BE2C (cell line): ENCODE results near the gene FIG4.
"Not testable (repeated sequence)": the region's sequence is repeated elsewhere in the genome, so short reads cannot be mapped to it uniquely, and the experiment has no call there.

Experiments
- DNase-seq: peaks from one replicate; pipeline ENCODE4 v3.0.0-alpha.2; 2020
- H3K27me3 ChIP-seq: fragments of 250-450 bp; sonication (Bioruptor Pico); 2 replicates; pipeline ENCODE4 v1.5.1; 2020; ENCODE audit warnings: mild to moderate bottlenecking
- H3K36me3 ChIP-seq: fragments of 250-450 bp; sonication (Bioruptor Pico); 2 replicates; pipeline ENCODE4 v1.5.1; 2020; ENCODE audit warnings: mild to moderate bottlenecking
- H3K4me1 ChIP-seq: fragments of 250-450 bp; sonication (Bioruptor Pico); 2 replicates; pipeline ENCODE4 v1.5.1; 2020
- H3K4me3 ChIP-seq: 2 replicates; pipeline ENCODE4 v1.5.1; 2011; ENCODE audit warnings: low read depth, low read length
- H3K9me3 ChIP-seq: fragments of 250-450 bp; sonication (Bioruptor Pico); 2 replicates; pipeline ENCODE4 v1.5.1; 2020
- TF ChIP-seq, protein P1 (sequence below): IDR thresholded peaks from 2 replicates; pipeline ENCODE4 v1.5.1; 2012; ENCODE audit warnings: mild to moderate bottlenecking, low read depth, low read length

FIG4 gene

DNA sequence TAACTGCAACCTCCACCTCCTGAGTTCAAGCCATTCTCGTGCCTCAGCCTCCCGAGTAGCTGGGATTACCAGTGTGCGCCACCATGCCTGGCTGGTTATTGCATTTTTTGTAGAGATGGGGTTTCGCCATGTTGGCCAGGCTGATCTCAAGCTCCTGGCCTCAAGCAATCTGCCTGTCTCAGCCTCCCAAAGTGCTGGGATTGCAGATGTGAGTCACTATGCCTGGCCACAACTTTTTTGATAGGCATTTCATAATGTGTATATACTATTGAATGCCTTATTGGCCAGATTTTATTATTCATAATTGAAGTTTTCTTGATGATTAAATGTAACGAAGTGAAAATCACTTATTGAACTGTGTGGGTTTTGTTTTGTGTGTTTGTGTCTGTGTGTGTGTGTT is 27.9 kb downstream of the FIG4 start:
- Histone ChIP-seq H3K27me3 (no peaks in the 10 kb centered on the region), H3K4me3 (no peak overlapping the region), H3K4me1 (peaks cover 10% of the 10 kb centered on the region), H3K9me3 (no peaks in the 10 kb centered on the region), H3K36me3 (no peaks in the 10 kb centered on the region)
- TF ChIP-seq, protein P1, sequence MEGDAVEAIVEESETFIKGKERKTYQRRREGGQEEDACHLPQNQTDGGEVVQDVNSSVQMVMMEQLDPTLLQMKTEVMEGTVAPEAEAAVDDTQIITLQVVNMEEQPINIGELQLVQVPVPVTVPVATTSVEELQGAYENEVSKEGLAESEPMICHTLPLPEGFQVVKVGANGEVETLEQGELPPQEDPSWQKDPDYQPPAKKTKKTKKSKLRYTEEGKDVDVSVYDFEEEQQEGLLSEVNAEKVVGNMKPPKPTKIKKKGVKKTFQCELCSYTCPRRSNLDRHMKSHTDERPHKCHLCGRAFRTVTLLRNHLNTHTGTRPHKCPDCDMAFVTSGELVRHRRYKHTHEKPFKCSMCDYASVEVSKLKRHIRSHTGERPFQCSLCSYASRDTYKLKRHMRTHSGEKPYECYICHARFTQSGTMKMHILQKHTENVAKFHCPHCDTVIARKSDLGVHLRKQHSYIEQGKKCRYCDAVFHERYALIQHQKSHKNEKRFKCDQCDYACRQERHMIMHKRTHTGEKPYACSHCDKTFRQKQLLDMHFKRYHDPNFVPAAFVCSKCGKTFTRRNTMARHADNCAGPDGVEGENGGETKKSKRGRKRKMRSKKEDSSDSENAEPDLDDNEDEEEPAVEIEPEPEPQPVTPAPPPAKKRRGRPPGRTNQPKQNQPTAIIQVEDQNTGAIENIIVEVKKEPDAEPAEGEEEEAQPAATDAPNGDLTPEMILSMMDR = no peak
- DNase-seq = no peak

DNA sequence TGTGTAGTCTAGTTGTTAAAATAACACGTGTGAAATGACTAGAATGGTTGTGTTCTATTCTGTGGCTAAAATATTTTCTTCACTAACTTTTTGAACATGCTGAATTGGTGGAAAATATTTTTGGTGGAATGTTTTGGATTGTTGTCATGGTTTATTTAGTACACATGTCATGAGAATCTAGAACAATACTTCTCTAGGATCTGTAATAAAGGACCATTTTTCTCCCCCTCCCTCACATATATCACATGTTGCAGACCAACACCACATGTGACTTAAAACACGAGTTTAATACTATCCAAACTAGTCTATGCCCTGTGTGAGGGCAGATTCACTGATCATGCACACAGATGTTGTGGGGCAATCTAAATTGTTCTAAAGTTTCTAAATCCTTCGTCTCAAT is 29.2 kb downstream of the FIG4 start:
- TF ChIP-seq, protein P1 = no peak
- H3K9me3 ChIP-seq = no peaks in the 10 kb centered on the region

DNA sequence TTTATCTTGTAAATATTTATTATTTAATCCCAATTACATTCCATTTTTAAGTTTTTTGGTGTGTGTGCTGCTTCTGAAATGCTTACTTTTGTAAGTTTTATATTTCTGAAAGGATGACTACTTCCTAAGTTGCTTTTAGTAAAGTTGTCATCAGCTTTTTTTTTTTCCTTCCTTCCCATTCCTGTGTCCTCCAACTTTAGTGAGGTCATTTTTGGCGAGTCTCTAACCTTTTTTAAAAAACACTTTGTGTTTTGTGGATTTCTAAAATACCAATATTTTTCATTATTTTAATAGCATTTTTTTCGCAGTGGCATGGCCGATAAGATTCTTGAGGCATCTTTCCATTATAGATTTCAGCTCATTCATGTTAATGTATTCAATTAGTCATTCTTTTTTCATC is 30.9 kb downstream of the FIG4 start:
- H3K9me3 ChIP-seq = no peaks in the 10 kb centered on the region
- no peaks in the 10 kb centered on the region for H3K27me3 ChIP-seq
- DNase-seq = no peak
- H3K4me1 ChIP-seq = no peaks in the 10 kb centered on the region
- H3K36me3 ChIP-seq = no peaks in the 10 kb centered on the region
- H3K4me3 ChIP-seq = no peak overlapping the region
- TF ChIP-seq, protein P1 = no peak

More for the DNA sequence above, 29.2 kb downstream of the FIG4 start:
- no peak for DNase-seq
- no peaks in the 10 kb centered on the region for H3K4me1 ChIP-seq
- no peaks in the 10 kb centered on the region for H3K27me3 ChIP-seq
- H3K4me3 ChIP-seq = no peak overlapping the region
- H3K36me3 ChIP-seq = no peaks in the 10 kb centered on the region

DNA sequence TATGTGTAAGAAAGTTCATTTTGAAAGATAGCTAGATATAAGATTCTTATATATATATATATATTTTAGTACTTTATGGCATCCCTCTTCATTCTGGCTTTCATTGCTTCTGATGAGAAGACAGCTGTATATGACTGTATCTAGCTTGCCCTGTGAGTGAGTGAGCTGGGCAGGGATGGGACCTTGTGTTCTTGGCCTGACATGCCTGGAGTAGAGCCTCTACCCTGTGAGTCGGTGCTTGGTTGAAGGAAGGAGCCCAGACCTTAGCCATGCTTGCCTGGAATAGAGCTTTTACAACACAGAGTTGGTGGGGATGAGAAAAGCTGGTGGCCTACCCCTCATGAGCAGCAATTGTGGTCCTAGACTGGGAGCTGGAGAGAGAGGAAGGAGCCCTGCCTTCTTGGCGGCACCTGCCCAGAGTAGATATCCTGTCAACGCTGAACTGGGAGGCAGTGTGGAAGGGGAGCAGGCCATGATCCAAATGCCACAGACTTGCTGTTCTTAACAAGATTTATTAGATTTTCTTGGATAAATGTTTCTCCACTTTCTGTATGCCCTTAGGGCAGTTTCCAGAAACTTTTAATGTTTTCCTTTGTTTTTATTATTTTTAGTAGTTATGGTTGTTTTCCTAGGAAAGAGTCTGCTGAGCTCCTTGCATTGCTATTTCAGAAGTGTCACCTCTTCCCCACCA is 31.6 kb downstream of the FIG4 start:
- Histone ChIP-seq H3K4me3 (no peak overlapping the region), H3K36me3 (no peaks in the 10 kb centered on the region), H3K27me3 (no peaks in the 10 kb centered on the region), H3K4me1 (no peaks in the 10 kb centered on the region), H3K9me3 (no peaks in the 10 kb centered on the region)
- no peak for DNase-seq
- TF ChIP-seq, protein P1 = no peak

DNA sequence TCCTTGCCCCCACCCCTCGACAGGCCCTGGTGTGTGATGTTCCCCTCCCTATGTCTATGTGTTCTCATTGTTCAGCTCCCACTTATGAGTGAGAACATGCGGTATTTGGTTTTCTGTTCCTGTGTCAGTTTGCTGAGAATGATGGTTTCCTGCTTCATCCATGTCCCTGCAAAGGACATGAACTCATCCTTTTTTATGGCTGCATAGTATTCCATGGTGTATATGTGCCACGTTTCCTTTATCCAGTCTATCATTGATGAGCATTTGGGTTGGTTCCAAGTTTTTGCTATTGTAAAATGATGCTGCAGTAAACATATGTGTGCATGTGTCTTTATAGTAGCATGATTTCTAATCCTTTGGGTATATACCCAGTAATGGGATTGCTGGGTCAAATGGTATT is 34.2 kb downstream of the FIG4 start:
- not testable (repeated sequence) for H3K4me3 ChIP-seq, H3K27me3 ChIP-seq, DNase-seq, H3K36me3 ChIP-seq, H3K9me3 ChIP-seq, H3K4me1 ChIP-seq

DNA sequence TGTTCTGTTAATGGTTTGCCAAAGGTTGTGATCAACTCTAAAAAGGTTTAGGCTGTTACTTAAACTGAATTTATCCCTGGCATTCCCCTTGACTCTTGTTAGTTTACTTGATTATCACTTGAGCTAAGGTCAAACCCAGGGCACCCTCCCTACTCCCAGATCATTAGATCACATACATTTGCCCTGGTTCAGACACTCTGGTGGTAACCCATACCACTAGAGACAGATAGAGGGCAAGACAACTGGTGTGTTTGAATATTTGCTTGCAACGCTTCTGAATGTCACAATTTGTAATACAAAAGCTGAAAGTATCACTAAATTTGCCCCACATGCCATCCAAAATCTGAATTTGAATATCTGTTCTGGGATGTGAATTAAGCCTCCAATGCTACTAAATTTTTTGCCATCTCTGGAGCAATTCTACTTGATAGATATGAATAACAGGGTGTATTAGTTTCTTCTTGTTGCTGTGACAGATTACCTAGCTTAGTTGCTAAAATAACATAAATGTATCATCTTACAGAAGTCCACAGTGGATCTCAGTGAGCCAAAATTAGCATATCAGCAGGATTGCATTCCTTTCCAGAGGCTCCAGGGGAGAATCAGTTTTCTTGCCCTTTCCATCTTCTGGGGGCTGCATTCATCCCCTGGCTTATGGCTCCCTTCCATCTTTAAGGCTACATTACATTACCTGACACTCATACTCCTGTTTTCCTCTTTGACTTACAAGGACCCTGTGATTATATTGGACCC is 45.4 kb downstream of the FIG4 start:
- no peak for DNase-seq
- Histone ChIP-seq H3K4me1 (no peaks in the 10 kb centered on the region), H3K4me3 (no peak overlapping the region), H3K9me3 (no peaks in the 10 kb centered on the region), H3K27me3 (no peaks in the 10 kb centered on the region), H3K36me3 (no peaks in the 10 kb centered on the region)
- TF ChIP-seq, protein P1 = no peak
